Activated CD4-positive, alpha-beta T cell treated with anti-CD3 and anti-CD28 coated beads, Interleukin-2, amount 50 U/mL, for 16 hours (primary cell): ENCODE measurements around the gene PRPH.
"Not testable (repeated sequence)": the region's sequence is repeated elsewhere in the genome, so short reads cannot be mapped to it uniquely, and the experiment has no call there.

Experiments
- DNase-seq: peaks from one replicate; pipeline ENCODE4 v3.0.0-alpha.2; 2020

Gene PRPH

GRCh38 chr12:49304161-49304560, 9.2 kb downstream of the PRPH start:
- no peak for DNase-seq

GRCh38 chr12:49305762-49306510, 11.0 kb downstream of the PRPH start:
- no peak for DNase-seq

GRCh38 chr12:49309386-49309785, 14.4 kb downstream of the PRPH start:
- DNase-seq, result no peak

- not testable (repeated sequence) for DNase-seq
Observed at GRCh38 chr12:49310451-49311000, 15.6 kb downstream of the PRPH start.

- no peak for DNase-seq
Observed at GRCh38 chr12:49314811-49315210, 19.9 kb downstream of the PRPH start.

- not testable (repeated sequence) for DNase-seq
Observed at GRCh38 chr12:49317118-49317517, 22.2 kb downstream of the PRPH start.

GRCh38 chr12:49320411-49321103, 25.6 kb downstream of the PRPH start:
- DNase-seq, result not testable (repeated sequence)

GRCh38 chr12:49322367-49322707, 27.4 kb downstream of the PRPH start:
- DNase-seq, result no peak

GRCh38 chr12:49322708-49323523, 28.0 kb downstream of the PRPH start, which contains the start of gene TROAP:
Gene TROAP (plus strand): TSS chr12:49323255. CDS start chr12:49323609, 354 bp downstream.
- peak; percentile 99 for DNase-seq

- DNase-seq, result no peak
Observed at GRCh38 chr12:49323524-49324097, 28.7 kb downstream of the PRPH start.

- DNase-seq, result no peak
Observed at GRCh38 chr12:49325606-49326005, 30.7 kb downstream of the PRPH start.

- DNase-seq, result no peak
Observed at GRCh38 chr12:49327368-49327767, 32.4 kb downstream of the PRPH start.

- no peak for DNase-seq
Observed at GRCh38 chr12:49327887-49328286, 32.9 kb downstream of the PRPH start.

- no peak for DNase-seq
Observed at GRCh38 chr12:49328816-49329215, 33.9 kb downstream of the PRPH start.

GRCh38 chr12:49330032-49330619, 35.2 kb downstream of the PRPH start:
- DNase-seq, result no peak

- DNase-seq, result no peak
Observed at GRCh38 chr12:49330631-49331379, 35.9 kb downstream of the PRPH start.

- no peak for DNase-seq
Observed at GRCh38 chr12:49331380-49332222, 36.7 kb downstream of the PRPH start.

GRCh38 chr12:49332441-49332861, 37.5 kb downstream of the PRPH start:
- no peak for DNase-seq

- DNase-seq, result no peak
Observed at GRCh38 chr12:49332891-49333371, 38.0 kb downstream of the PRPH start.

GRCh38 chr12:49333778-49334177, 38.8 kb downstream of the PRPH start:
- not testable (repeated sequence) for DNase-seq

GRCh38 chr12:49334226-49334625, 39.3 kb downstream of the PRPH start:
- no peak for DNase-seq
